Amygdala (tissue), 56 donors: Measurements from ENCODE around the gene FOXN4.

Experiments
- DNase-seq, 56 donors: peaks; one replicate each; lab custom pipeline; 2025; lab: John Stamatoyannopoulos, UW

Gene FOXN4

GRCh38 chr12:109287181-109287580, 21.9 kb downstream of the FOXN4 start:
- DNase-seq: no peak

GRCh38 chr12:109286652-109287051, 22.4 kb downstream of the FOXN4 start:
- no peak for DNase-seq

- no peak for DNase-seq
Observed at GRCh38 chr12:109286252-109286651, 22.8 kb downstream of the FOXN4 start.

GRCh38 chr12:109284392-109284791, 24.7 kb downstream of the FOXN4 start:
- no peak for DNase-seq

- DNase-seq: no peak
Observed at GRCh38 chr12:109281452-109281851, 27.6 kb downstream of the FOXN4 start.

GRCh38 chr12:109279525-109279924, 29.6 kb downstream of the FOXN4 start:
- DNase-seq: no peak

- no peak for DNase-seq
Observed at GRCh38 chr12:109278912-109279311, 30.2 kb downstream of the FOXN4 start.

- peak in 2 of 56 donors; percentile 2 to 20 for DNase-seq
Observed at GRCh38 chr12:109277899-109278762, 31.0 kb downstream of the FOXN4 start.

GRCh38 chr12:109277255-109277898, 31.7 kb downstream of the FOXN4 start:
- DNase-seq: no peak

GRCh38 chr12:109276160-109276559, 32.9 kb downstream of the FOXN4 start:
- no peak for DNase-seq

- DNase-seq: no peak
Observed at GRCh38 chr12:109275173-109275572, 33.9 kb downstream of the FOXN4 start.

- no peak for DNase-seq
Observed at GRCh38 chr12:109274381-109274780, 34.7 kb downstream of the FOXN4 start.

- DNase-seq: no peak
Observed at GRCh38 chr12:109273354-109273753, 35.7 kb downstream of the FOXN4 start.

GRCh38 chr12:109271418-109271817, 37.7 kb downstream of the FOXN4 start:
- no peak for DNase-seq

GRCh38 chr12:109270494-109270893, 38.6 kb downstream of the FOXN4 start:
- DNase-seq: no peak

GRCh38 chr12:109269428-109269827, 39.7 kb downstream of the FOXN4 start:
- DNase-seq: no peak

GRCh38 chr12:109268896-109269295, 40.2 kb downstream of the FOXN4 start:
- no peak for DNase-seq

- no peak for DNase-seq
Observed at GRCh38 chr12:109267361-109267760, 41.7 kb downstream of the FOXN4 start.

GRCh38 chr12:109266106-109266879, 42.8 kb downstream of the FOXN4 start:
- no peak for DNase-seq

GRCh38 chr12:109264943-109265650, 44.0 kb downstream of the FOXN4 start:
- DNase-seq: no peak
